OCI-LY3 (cell line): ENCODE measurements around the gene CD151.

Experiments used
- H2AFZ ChIP-seq: fragments of 200-600, 300-600 bp; shearing (Covaris generic); 2 replicates; pipeline ENCODE4 v1.6.0; 2014; ENCODE audit warnings: antibody characterized with exemption, low read depth, low read length
- H3K27ac ChIP-seq: fragments of 200-600, 300-600 bp; sonication (generic); 2 replicates; pipeline ENCODE4 v1.5.1; 2014; ENCODE audit warnings: mild to moderate bottlenecking, low read length, moderate library complexity, mixed read lengths
- H3K27me3 ChIP-seq: fragments of 200-600, 300-600 bp; sonication (generic); 2 replicates; pipeline ENCODE4 v1.6.1; 2014; ENCODE audit warnings: low read depth, low read length, mixed read lengths
- H3K36me3 ChIP-seq: fragments of 200-600, 300-600 bp; sonication (generic); replicated peaks from 2 replicates; pipeline ENCODE3; 2014; ENCODE audit warnings: low read depth, low read length, mixed read lengths
- H3K4me1 ChIP-seq: fragments of 300-600, 200-600 bp; sonication (generic); 2 replicates; pipeline ENCODE4 v1.6.1; 2014; ENCODE audit warnings: low read length, mixed read lengths
- H3K4me2 ChIP-seq: fragments of 200-600, 300-600 bp; sonication (generic); 2 replicates; pipeline ENCODE4 v1.6.1; 2014; ENCODE audit warnings: low read length, mixed read lengths
- H3K4me3 ChIP-seq: fragments of 300-600, 200-600 bp; sonication (generic); 2 replicates; pipeline ENCODE4 v1.5.1; 2014; ENCODE audit warnings: antibody characterized with exemption, mild to moderate bottlenecking, low read length, moderate library complexity
- H3K79me2 ChIP-seq: fragments of 300-600, 200-600 bp; shearing (Covaris generic); 2 replicates; pipeline ENCODE4 v1.6.1; 2014; ENCODE audit warnings: mild to moderate bottlenecking, low read length, mixed read lengths
- H3K9ac ChIP-seq: fragments of 300-600, 200-600 bp; shearing (Covaris generic); 2 replicates; pipeline ENCODE4 v1.6.0; 2014; ENCODE audit warnings: mild to moderate bottlenecking, low read length, moderate library complexity
- H3K9me3 ChIP-seq: fragments of 200-600, 300-600 bp; shearing (Covaris generic); 2 replicates; pipeline ENCODE4 v1.6.1; 2014; ENCODE audit warnings: low read length, mixed read lengths; ENCODE audit not compliant: insufficient read depth
- H4K20me1 ChIP-seq: fragments of 200-600, 300-600 bp; sonication (generic); 2 replicates; pipeline ENCODE4 v1.6.1; 2016; ENCODE audit warnings: low read length, mixed read lengths; ENCODE audit not compliant: insufficient read depth
- CTCF ChIP-seq: fragments of 200-600, 300-600 bp; sonication (generic); IDR thresholded peaks from 2 replicates; pipeline ENCODE4 v1.5.1; 2014; ENCODE audit warnings: antibody characterized with exemption, low read length, low read depth
- EZH2phosphoT487 ChIP-seq: fragments of 200-600 bp; shearing (Covaris generic); IDR thresholded peaks from 2 replicates; pipeline ENCODE4 v1.6.1; 2018; ENCODE audit warnings: antibody characterized with exemption, mixed run types, low read depth

The CD151 gene

GRCh38 chr11:821512-822371, 11.0 kb upstream of the CD151 start:
- H3K27me3 ChIP-seq: no peaks in the 10 kb centered on the region
- no peaks in the 10 kb centered on the region for H3K9me3 ChIP-seq
- H4K20me1 ChIP-seq: peaks cover 16% of the 10 kb centered on the region
- H3K9ac ChIP-seq: no peak overlapping the region
- peaks cover 23% of the 10 kb centered on the region for H3K4me1 ChIP-seq
- H3K27ac ChIP-seq: no peak overlapping the region
- peaks cover 11% of the 10 kb centered on the region for H3K36me3 ChIP-seq
- H3K4me3 ChIP-seq: no peak overlapping the region
- H3K4me2 ChIP-seq: no peak overlapping the region
- no peak overlapping the region for H2AFZ ChIP-seq
- peaks cover 11% of the 10 kb centered on the region; the same call in 1 of the 2 replicates for H3K79me2 ChIP-seq
- no peak for TF ChIP-seq EZH2phosphoT487
- no peak for TF ChIP-seq CTCF

GRCh38 chr11:823441-824291, 9.1 kb upstream of the CD151 start:
- no peak for TF ChIP-seq EZH2phosphoT487
- TF ChIP-seq CTCF: no peak
- H4K20me1 ChIP-seq: peaks cover 16% of the 10 kb centered on the region
- peaks cover 32% of the 10 kb centered on the region for H3K4me1 ChIP-seq
- peaks cover 11% of the 10 kb centered on the region for H3K36me3 ChIP-seq
- H3K9me3 ChIP-seq: no peaks in the 10 kb centered on the region
- no peak overlapping the region for H3K9ac ChIP-seq
- H3K27me3 ChIP-seq: no peaks in the 10 kb centered on the region
- no peak overlapping the region for H2AFZ ChIP-seq
- no peak overlapping the region for H3K27ac ChIP-seq
- no peak overlapping the region for H3K4me2 ChIP-seq
- peaks cover 11% of the 10 kb centered on the region; the same call in 1 of the 2 replicates for H3K79me2 ChIP-seq
- H3K4me3 ChIP-seq: no peak overlapping the region

- Histone ChIP-seq H3K4me2 (no peak overlapping the region), H3K27ac (no peak overlapping the region), H3K9ac (no peak overlapping the region), H3K9me3 (no peaks in the 10 kb centered on the region), H3K4me1 (peaks cover 35% of the 10 kb centered on the region), H2AFZ (no peak overlapping the region), H3K4me3 (no peak overlapping the region), H3K79me2 (peaks cover 11% of the 10 kb centered on the region; the same call in 1 of the 2 replicates), H3K36me3 (peaks cover 11% of the 10 kb centered on the region), H4K20me1 (peaks cover 16% of the 10 kb centered on the region), H3K27me3 (no peaks in the 10 kb centered on the region)
- TF ChIP-seq CTCF: no peak
- no peak for TF ChIP-seq EZH2phosphoT487
These were observed 8.4 kb upstream of the CD151 start for GRCh38 chr11:824292-824880.

GRCh38 chr11:824942-825341, 7.8 kb upstream of the CD151 start:
- Histone ChIP-seq H3K36me3 (peaks cover 11% of the 10 kb centered on the region), H2AFZ (no peak overlapping the region), H3K9me3 (no peaks in the 10 kb centered on the region), H3K4me1 (peaks cover 41% of the 10 kb centered on the region), H4K20me1 (peaks cover 16% of the 10 kb centered on the region), H3K9ac (no peak overlapping the region), H3K4me2 (no peak overlapping the region), H3K79me2 (peaks cover 11% of the 10 kb centered on the region; the same call in 1 of the 2 replicates), H3K27ac (no peak overlapping the region), H3K27me3 (no peaks in the 10 kb centered on the region), H3K4me3 (no peak overlapping the region)
- TF ChIP-seq EZH2phosphoT487 (no peak), CTCF (no peak)
